IMR-90 (cell line): Measurements from ENCODE around the gene PTGES3L. TPM values are rescaled to one million over a fixed set of nuclear protein-coding genes. Genes with fewer than 3 reads are reported as not detected.

ENCODE experiments used
- ATAC-seq: fragments of 200-7000 bp; cut with Tn5 transposase; 2 replicates; pipeline ENCODE4 v1.9.1; 2020; ENCODE audit warnings: low read depth, mild to moderate bottlenecking, moderate library complexity
- BruUV-seq: library from RNA; stranded (reverse); fragments of 400-500 nt; replicated peaks from 2 replicates; lab custom pipeline; 2021; lab: Mats Ljungman, UMichigan
- CTCF ChIA-PET: fragments of 300-600 bp; formaldehyde crosslinking; extraction: SDS; loops from one replicate; lab custom pipeline; 2021; ENCODE audit warnings: antibody characterized with exemption; lab: Yijun Ruan, JAX
- POLR2A ChIA-PET: fragments of 300-600 bp; sonication (Branson Sonifier 250); formaldehyde crosslinking; loops from one replicate; lab custom pipeline; 2022; ENCODE audit warnings: antibody characterized with exemption; ENCODE audit not compliant: unreplicated experiment; lab: Charles Lee
- DNase-seq: peaks from one replicate; pipeline ENCODE4 v3.0.0; 2013
- H2AFZ ChIP-seq: replicated peaks from 2 replicates; pipeline ENCODE3; 2013; ENCODE audit warnings: low read length, mild to moderate bottlenecking; ENCODE audit not compliant: poor library complexity
- H2AK5ac ChIP-seq: 2 replicates; pipeline ENCODE4 v1.6.1; 2013; ENCODE audit warnings: low read depth, low read length, inconsistent platforms
- H2AK9ac ChIP-seq: replicated peaks from 2 replicates; pipeline ENCODE3; 2013; ENCODE audit warnings: mild to moderate bottlenecking, low read depth, low read length, moderate library complexity; ENCODE audit not compliant: poor library complexity
- H2BK120ac ChIP-seq: 2 replicates; pipeline ENCODE4 v1.6.1; 2013; ENCODE audit warnings: low read depth, low read length, inconsistent platforms
- H2BK15ac ChIP-seq: 3 replicates; pipeline ENCODE4 v1.6.1; 2013; ENCODE audit warnings: low read depth, low read length, inconsistent platforms
- H2BK20ac ChIP-seq: 2 replicates; pipeline ENCODE4 v1.6.1; 2013; ENCODE audit warnings: low read depth, mild to moderate bottlenecking, inconsistent platforms, low read length, moderate library complexity
- H2BK5ac ChIP-seq: 2 replicates; pipeline ENCODE4 v1.6.1; 2013; ENCODE audit warnings: mild to moderate bottlenecking, low read depth, low read length, inconsistent platforms; ENCODE audit not compliant: poor library complexity, severe bottlenecking
- H3K14ac ChIP-seq: replicated peaks from 2 replicates; pipeline ENCODE4 v1.6.1; 2013; ENCODE audit warnings: low read depth, low read length, inconsistent platforms
- H3K18ac ChIP-seq: 2 replicates; pipeline ENCODE4 v1.6.1; 2013; ENCODE audit warnings: low read depth, low read length, control low read depth
- H3K23ac ChIP-seq: 2 replicates; pipeline ENCODE4 v1.6.1; 2013; ENCODE audit warnings: low read depth, low read length, inconsistent platforms
- H3K27ac ChIP-seq: 2 replicates; pipeline ENCODE4 v1.5.1; 2013; ENCODE audit warnings: mild to moderate bottlenecking, control low read depth, low read length; ENCODE audit not compliant: insufficient read depth
- H3K27me3 ChIP-seq: 2 replicates; pipeline ENCODE4 v1.6.1; 2013; ENCODE audit warnings: low read length; ENCODE audit not compliant: control insufficient read depth, insufficient read depth
- H3K36me3 ChIP-seq: 2 replicates; pipeline ENCODE4 v1.6.1; 2013; ENCODE audit warnings: low read length, mixed read lengths; ENCODE audit not compliant: control insufficient read depth, insufficient read depth
- H3K4ac ChIP-seq: 2 replicates; pipeline ENCODE4 v1.6.1; 2013; ENCODE audit warnings: low read depth, low read length, inconsistent platforms
- H3K4me1 ChIP-seq: 2 replicates; pipeline ENCODE4 v1.6.1; 2013; ENCODE audit warnings: low read length, mixed read lengths; ENCODE audit not compliant: control insufficient read depth, insufficient read depth
- H3K4me2 ChIP-seq: 2 replicates; pipeline ENCODE4 v1.6.1; 2013; ENCODE audit warnings: low read depth, mild to moderate bottlenecking, control low read depth, low read length, moderate library complexity
- H3K4me3 ChIP-seq: 2 replicates; pipeline ENCODE4 v1.5.1; 2013; ENCODE audit warnings: low read depth, mild to moderate bottlenecking, control low read depth, low read length, moderate library complexity; ENCODE audit not compliant: insufficient read depth
- H3K56ac ChIP-seq: 2 replicates; pipeline ENCODE4 v1.6.1; 2013; ENCODE audit warnings: low read length, inconsistent platforms; ENCODE audit not compliant: insufficient read depth; ENCODE audit errors: extremely low read depth
- H3K79me1 ChIP-seq, 2 experiments: 2 replicates each; pipeline ENCODE4 v1.6.1; 2013; ENCODE audit warnings: low read length in 2 of 2, inconsistent platforms in 1 of 2, low read depth in 1 of 2
- H3K9ac ChIP-seq: 2 replicates; pipeline ENCODE4 v1.6.1; 2013; ENCODE audit warnings: low read depth, low read length, control low read depth
- H3K9me1 ChIP-seq: 2 replicates; pipeline ENCODE4 v1.6.1; 2013; ENCODE audit warnings: low read length, inconsistent platforms; ENCODE audit not compliant: insufficient read depth
- H3K9me3 ChIP-seq: 2 replicates; pipeline ENCODE4 v1.6.1; 2013; ENCODE audit warnings: low read length; ENCODE audit not compliant: control insufficient read depth, insufficient read depth
- H4K20me1 ChIP-seq: 2 replicates; pipeline ENCODE4 v1.6.1; 2013; ENCODE audit warnings: low read length, inconsistent platforms; ENCODE audit not compliant: insufficient read depth
- H4K5ac ChIP-seq: 2 replicates; pipeline ENCODE4 v1.6.1; 2013; ENCODE audit warnings: mild to moderate bottlenecking, low read depth, low read length, control low read depth
- H4K8ac ChIP-seq, 2 experiments: 2 replicates each; pipeline ENCODE4 v1.6.1; 2013; ENCODE audit warnings: low read depth in 2 of 2, low read length in 2 of 2, control low read depth in 1 of 2, inconsistent platforms in 1 of 2
- H4K91ac ChIP-seq: 2 replicates; pipeline ENCODE4 v1.6.1; 2013; ENCODE audit warnings: low read depth, low read length, inconsistent platforms; ENCODE audit not compliant: insufficient read depth
- CEBPB ChIP-seq: IDR thresholded peaks from 2 replicates; pipeline ENCODE4 v1.6.1; 2012; ENCODE audit warnings: low read depth, low read length, improper control_type of control experiment
- CHD1 ChIP-seq: IDR thresholded peaks from 2 replicates; pipeline ENCODE4 v1.6.1; 2012; ENCODE audit warnings: low read depth, low read length, improper control_type of control experiment
- CTCF ChIP-seq: conservative IDR thresholded peaks from 2 replicates; pipeline ENCODE4 v1.5.1; 2012; ENCODE audit warnings: mild to moderate bottlenecking, low read depth, low read length, improper control_type of control experiment
- ELK1 ChIP-seq: fragments of 150-350 bp; IDR thresholded peaks from 2 replicates; pipeline ENCODE4 v1.6.1; 2016; ENCODE audit warnings: low read depth, mild to moderate bottlenecking, low read length, moderate library complexity, borderline replicate concordance
- FOS ChIP-seq: fragments of 150-350 bp; IDR thresholded peaks from 2 replicates; pipeline ENCODE4 v1.6.1; 2016; ENCODE audit warnings: low read depth, low read length
- MAZ ChIP-seq: IDR thresholded peaks from 2 replicates; pipeline ENCODE4 v1.6.1; 2012; ENCODE audit warnings: low read depth, mild to moderate bottlenecking, low read length, improper control_type of control experiment, moderate library complexity, borderline replicate concordance
- POLR2A ChIP-seq: IDR thresholded peaks from 2 replicates; pipeline ENCODE4 v1.6.1; 2012; ENCODE audit warnings: mild to moderate bottlenecking, low read depth, low read length
- RAD21 ChIP-seq: IDR thresholded peaks from 2 replicates; pipeline ENCODE4 v1.6.1; 2012; ENCODE audit warnings: low read length, improper control_type of control experiment
- RFX5 ChIP-seq: IDR thresholded peaks from 2 replicates; pipeline ENCODE4 v1.8.0; 2012; ENCODE audit warnings: low read depth, mild to moderate bottlenecking, low read length, moderate library complexity
- WGBS, 2 experiments: methylation state at CpG; one replicate each; pipeline versions ENCODE4 v1.1.5 to v1.1.7; 2013; ENCODE audit warnings: missing lambda C conversion rate in 2 of 2; ENCODE audit not compliant: insufficient read length in 1 of 2; ENCODE audit errors: extremely low coverage in 2 of 2; 5-methylcytosine and 5-hydroxymethylcytosine counted together
- dilution Hi-C: fragments of 300-500 bp; cut with HindIII; formaldehyde crosslinking; loops from one replicate; pipeline ENCODE4 v1.14.3; 2018; ENCODE audit warnings: low sequenced_read_pairs; ENCODE audit not compliant: unreplicated experiment
- in situ Hi-C: fragments of 300-500 bp; cut with MboI; formaldehyde crosslinking; loops from 3 replicates; pipeline ENCODE4 v1.14.3; 2019; ENCODE audit warnings: low sequenced_read_pairs, inconsistent platforms, mixed read lengths
- intact Hi-C: fragments of 100-400 bp; cut with micrococcal nuclease; formaldehyde crosslinking; loops from 2 replicates; pipeline ENCODE4 v1.10.0; 2022
- polyA plus RNA-seq, 3 experiments: library from polyadenylated mRNA; depleted of rRNA; stranded (reverse); fragments of >200 nt; gene quantifications; 2 replicates each; pipeline ENCODE4 v1.2.3, GENCODE V29; 2012; ENCODE audit warnings: low replicate concordance in 1 of 3
- total RNA-seq: library from RNA; depleted of rRNA; stranded (reverse); fragments of >200 nt; gene quantifications from 2 replicates; pipeline ENCODE4 v1.2.3, GENCODE V29; 2012

PTGES3L gene
- total and polyA plus RNA-seq, 2 of the 4 experiments (the other 2 are of a cell fraction) = 1.4 to 2.4 TPM

GRCh38 chr17:42989141-42989540 lies 9.3 kb upstream of the PTGES3L start:
- in situ Hi-C loops (loop anchor here (25.0 kb wide), 1 partner anchor 373 kb away; no protein-coding TSS in a partner anchor), dilution Hi-C loops (no loop called here), intact Hi-C loops (no loop called here)
- Histone ChIP-seq H3K9me3 (no peaks in the 10 kb centered on the region), H2BK20ac (peak overlapping the region; percentile 52; the same call in 1 of the 2 replicates), H2BK120ac (peak overlapping the region; percentile 55; the same call in 1 of the 2 replicates), H3K36me3 (peaks cover 42% of the 10 kb centered on the region), H3K9me1 (peaks cover 14% of the 10 kb centered on the region), H3K4me1 (no peaks in the 10 kb centered on the region; the same call in 1 of the 2 replicates), H2AK5ac (peak overlapping the region; percentile 83), H2BK15ac (peak overlapping the region; percentile 58; the same call in 1 of the 3 replicates), H3K23ac (no peak overlapping the region; the same call in 1 of the 2 replicates), H3K79me1 (peaks cover 6 to 44% of the 10 kb centered on the region in 2 experiments; a peak in 3 of 4 replicates), H3K27me3 (no peaks in the 10 kb centered on the region), H3K27ac (no peak overlapping the region), H3K18ac (no peak overlapping the region), H4K8ac (peak overlapping the region in 1 of 2 experiments; percentile 61; a peak in 1 of 4 replicates), H4K20me1 (no peaks in the 10 kb centered on the region), H3K4ac (peak overlapping the region; percentile 70; the same call in 1 of the 2 replicates), H3K4me2 (no peak overlapping the region), H3K56ac (no peak overlapping the region), H2AK9ac (peak overlapping the region; percentile 44), H4K91ac (peak overlapping the region; percentile 71; the same call in 1 of the 2 replicates), H3K14ac (peak overlapping the region; percentile 68; the same call in 1 of the 2 replicates), H4K5ac (no peak overlapping the region), H2AFZ (peak overlapping the region; percentile 33), H3K4me3 (no peak overlapping the region), H3K9ac (no peak overlapping the region), H2BK5ac (peak overlapping the region; percentile 68)
- ATAC-seq (no peak), DNase-seq (no peak)
- ChIA-PET CTCF (no interaction called here), POLR2A (interaction anchor here (1.5 kb wide), 1 partner anchor 9 kb away, joined by 5 read pairs; the partner anchor contains the start of gene RPL27)
- TF ChIP-seq RAD21 (no peak), CEBPB (no peak), FOS (no peak), CTCF (no peak), RFX5 (no peak), ELK1 (no peak), CHD1 (no peak), MAZ (no peak), POLR2A (no peak)
- WGBS, 2 experiments = no CpG with 5 or more reads among the region's 5 CpGs
- BruUV-seq = no TSS peak
